Right forelimb (tissue), 1 donor: ENCODE results near the gene SPINT1.
"Not testable (repeated sequence)": the region's sequence is repeated elsewhere in the genome, so short reads cannot be mapped to it uniquely, and the experiment has no call there.

ENCODE experiments used
- DNase-seq: peaks from one replicate; pipeline ENCODE4 v3.0.0-alpha.2; 2018

The SPINT1 gene

DNA sequence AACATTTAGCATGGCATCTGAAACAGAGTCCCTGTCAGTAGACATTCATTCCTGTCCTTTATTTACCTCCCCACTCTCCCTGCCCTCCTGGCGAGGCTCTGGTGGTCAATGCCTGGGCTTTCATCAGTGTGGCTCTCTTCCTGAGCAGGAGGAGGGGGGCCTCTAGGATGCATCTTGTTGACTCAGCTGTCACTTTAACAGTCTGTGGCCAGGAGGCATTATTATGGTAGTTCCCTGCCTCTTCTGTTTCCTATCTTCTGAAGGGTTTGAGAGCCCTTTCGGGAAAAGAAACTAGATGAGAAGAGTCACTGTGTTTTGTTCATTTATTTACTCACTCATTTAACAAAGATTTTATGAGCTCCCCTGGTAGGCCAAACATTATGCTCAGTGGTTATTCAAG lies 13.0 kb upstream of the SPINT1 start:
- DNase-seq = no peak

DNA sequence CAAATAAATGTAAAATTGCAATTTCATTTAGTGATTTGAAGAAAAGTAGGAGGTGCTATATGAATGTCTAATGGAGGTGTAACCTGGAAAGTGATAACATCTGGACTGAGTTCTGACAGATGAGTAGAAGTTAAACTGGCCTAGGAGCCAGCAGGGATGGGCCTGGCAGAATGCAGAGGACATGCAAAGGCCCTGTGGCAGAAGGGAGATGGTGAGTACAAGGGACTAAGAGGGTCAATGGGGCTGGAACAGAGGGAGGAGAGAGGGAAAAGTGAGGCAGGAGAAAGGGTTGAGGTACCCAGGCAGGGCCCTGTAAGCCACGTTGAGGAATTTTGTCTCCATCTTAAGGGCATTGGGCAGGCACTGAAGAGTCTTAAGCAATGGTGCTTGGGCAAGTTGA lies 12.0 kb upstream of the SPINT1 start:
- DNase-seq = no peak

- DNase-seq = no peak
Measured at GRCh38 chr15:40832903-40833302, 10.9 kb upstream of the SPINT1 start.

DNA sequence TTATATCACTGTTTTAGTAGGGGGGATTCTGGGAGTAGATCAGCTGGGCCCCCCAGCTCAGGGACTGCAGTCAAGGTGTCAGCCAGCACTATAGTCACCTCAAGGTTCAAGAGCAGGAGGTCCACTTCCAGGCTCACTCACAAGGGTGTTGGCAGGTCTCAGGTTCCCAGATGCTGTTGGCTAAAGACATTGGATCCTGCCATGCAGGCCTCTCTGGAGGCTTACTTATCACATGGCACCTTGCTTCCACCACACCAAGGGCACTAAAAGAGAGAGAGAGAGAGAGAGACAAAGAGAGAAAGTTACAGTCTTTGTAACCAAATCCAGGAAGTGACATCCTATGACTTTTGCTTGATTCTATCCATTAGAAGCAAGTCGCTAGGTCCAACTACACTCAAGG lies 7.8 kb upstream of the SPINT1 start:
- no peak for DNase-seq

DNA sequence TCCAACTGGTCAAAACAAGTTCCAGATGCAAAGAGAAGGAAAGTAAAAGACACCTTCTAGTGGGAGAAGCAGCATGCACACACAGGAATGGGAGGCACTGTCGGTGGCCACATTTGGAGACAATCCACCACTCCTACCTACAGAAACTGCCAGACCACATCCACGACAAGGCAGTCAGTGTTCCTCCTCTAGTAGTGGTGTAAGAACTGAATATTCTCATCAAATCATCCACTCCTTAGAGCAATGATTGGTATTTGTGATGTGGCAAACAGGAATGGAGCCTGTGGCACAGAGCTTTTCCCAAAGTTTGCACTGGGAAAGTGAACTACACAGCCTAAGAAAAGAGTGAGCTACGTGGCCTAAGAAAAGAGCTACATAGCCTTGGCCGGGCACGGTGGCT lies 5.1 kb upstream of the SPINT1 start:
- DNase-seq = no peak

- no peak for DNase-seq
Measured at GRCh38 chr15:40841741-40842140, 2.1 kb upstream of the SPINT1 start.

GRCh38 chr15:40843261-40843884 lies 475 bp upstream of the SPINT1 start:
- no peak for DNase-seq

DNA sequence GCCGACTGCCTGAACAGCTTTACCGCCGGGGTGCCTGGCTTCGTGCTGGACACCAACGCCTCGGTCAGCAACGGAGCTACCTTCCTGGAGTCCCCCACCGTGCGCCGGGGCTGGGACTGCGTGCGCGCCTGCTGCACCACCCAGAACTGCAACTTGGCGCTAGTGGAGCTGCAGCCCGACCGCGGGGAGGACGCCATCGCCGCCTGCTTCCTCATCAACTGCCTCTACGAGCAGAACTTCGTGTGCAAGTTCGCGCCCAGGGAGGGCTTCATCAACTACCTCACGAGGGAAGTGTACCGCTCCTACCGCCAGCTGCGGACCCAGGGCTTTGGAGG lies 815 bp downstream of the SPINT1 start:
- DNase-seq = peak; percentile 64

DNA sequence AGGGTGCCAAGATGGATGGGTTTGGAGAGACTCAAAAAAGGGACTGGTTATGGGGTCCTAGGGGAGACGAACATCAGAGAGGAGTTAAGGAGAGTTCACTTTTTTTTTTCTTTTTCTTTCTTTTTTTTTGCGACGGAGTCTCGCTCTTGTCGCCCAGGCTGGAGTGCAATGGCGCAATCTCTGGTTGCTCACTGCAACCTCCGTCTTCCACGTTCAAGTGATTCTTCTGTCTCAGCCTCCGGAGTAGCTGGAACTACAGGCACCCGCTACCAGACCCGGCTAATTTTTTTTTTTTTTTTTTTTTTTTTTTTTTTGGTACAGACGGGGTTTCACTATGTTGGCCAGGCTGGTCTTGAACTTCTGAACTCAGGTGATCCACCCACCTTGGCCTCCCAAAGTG lies 1.2 kb downstream of the SPINT1 start:
- no peak for DNase-seq

DNA sequence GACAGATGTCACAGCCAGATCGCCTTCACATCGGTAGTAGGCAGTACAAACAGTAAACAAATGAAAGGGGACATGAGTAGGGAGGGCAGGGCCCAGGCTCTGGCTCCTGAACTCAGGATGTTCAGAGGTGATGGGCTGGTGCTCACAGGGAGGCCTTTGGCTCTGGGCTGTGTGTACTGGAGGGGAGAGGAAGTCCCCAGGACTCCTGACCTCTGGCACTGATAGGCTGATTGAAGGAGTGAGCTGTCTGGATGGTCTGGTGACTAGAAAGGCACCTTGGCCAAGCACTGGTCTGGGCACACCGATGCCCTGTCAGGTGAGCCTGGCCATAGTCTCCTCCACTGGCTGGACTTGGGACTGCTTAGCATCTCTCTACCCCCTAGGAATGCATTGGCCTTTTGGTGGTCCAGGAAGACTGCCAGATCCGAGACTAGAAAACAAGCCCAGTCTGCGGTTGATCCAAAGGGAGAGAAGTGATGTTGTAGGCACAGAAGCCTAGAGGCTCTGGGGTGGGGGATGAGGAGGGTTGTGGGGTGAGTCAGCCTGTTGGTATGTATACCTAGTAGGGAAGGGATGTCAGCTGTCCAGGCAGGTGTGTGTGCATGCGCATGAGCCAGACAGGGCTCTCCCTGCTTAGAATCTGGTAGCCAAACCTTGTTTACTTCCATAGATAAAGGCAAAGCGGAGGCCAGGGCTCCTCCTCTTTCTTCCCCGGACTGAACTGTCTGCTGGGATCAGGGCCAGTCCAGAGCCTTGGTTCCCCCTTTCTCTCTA lies 1.9 kb downstream of the SPINT1 start:
- no peak for DNase-seq

DNA sequence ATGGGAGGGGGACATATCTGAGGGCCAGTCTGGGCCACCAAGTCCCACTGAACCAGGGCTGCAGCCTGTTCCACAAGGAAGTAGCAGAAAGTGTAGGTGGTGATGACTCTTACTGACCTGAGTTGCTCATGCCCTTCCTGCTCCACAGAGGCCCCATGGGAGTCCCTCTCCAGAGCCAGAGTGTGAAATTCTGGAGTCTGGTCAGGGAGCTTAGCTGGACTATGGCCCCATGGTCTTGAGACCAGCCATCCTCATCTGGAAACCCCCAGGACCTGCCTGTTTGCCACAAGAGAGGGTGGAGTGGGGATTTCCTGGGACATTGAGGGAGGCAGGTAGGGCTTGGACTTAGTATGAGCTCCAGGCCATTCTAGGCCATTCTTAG lies 3.0 kb downstream of the SPINT1 start:
- no peak for DNase-seq

DNA sequence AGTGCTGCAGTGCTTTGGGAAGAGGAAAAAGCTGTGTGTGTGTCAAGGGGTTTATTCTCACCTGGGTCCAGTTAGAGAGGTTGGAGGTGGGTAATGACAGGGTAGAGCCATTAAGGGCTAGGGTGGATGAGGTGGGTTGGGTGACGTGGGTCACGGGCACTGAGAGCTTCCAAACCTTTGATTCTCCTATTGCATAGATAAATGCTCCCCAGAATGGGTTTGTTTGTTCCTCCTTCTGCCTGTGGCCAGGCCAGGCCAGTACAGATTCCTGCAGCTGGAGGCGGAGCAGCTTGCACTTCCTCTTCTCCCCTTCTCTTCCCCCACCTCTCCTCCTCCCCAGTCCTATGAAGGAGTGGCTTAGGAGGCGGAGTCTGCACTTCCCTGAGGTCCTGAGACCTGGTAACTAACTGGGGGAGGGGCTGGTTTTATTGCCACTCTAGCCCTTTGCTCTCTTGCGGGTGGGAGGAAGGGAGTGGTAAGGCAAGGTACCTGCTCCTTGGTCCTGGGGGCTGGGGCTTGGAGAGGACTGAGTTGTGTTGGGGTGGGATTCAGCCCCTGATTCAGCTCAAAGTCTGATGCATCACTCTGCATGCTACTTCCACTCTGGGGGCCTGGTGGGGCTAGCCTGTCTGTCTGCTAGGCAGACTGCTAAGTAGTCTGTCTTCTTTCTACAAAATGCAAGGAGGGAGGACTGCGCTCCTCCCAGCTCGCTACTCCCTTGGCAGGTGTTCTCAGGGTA lies 3.5 kb downstream of the SPINT1 start:
- DNase-seq = no peak

DNA sequence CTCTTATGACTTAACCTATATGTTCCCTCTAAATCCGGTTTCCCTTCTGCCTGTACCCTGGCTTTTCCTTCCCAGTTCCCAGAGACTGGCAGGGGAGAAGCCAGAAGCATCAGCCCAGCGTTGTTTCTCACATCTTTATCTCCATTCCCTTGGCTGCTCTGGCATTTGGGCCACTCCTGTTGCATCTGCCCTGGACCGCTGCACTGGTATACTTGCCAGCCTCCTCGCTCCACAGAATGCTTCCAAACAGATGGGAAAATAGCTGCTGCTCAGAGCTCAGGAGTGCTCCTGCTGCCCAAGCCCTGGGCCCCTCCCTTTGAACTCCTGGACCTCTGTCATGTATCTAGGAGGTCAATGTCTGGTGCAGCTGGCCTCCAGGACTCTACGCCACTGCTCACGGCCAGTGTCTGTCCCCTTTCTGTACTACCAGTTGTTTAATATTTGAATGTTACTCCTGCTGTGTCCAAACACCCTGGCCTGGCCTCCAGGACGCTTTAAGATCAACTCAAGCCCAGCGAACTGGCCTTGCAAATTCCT lies 6.8 kb downstream of the SPINT1 start:
- no peak for DNase-seq

- DNase-seq = no peak
Measured at GRCh38 chr15:40852529-40852928, 8.7 kb downstream of the SPINT1 start.

- no peak for DNase-seq
Measured at GRCh38 chr15:40853241-40853890, 9.5 kb downstream of the SPINT1 start.

DNA sequence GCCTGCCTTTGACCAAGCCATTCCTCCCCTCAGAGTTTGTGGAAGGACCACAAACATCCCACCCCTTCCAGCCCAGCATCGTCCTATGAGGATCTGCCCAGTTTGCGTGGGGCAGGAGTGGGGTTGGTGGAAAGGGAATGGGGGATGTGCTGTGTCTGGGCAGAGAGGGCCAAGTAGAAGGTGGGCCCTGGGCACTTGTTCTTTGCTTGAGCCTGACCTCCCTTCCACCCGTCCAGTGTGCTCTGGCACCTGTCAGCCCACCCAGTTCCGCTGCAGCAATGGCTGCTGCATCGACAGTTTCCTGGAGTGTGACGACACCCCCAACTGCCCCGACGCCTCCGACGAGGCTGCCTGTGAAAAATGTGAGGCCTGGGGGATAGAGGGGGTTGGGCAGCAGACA lies 10.3 kb downstream of the SPINT1 start:
- no peak for DNase-seq

DNA sequence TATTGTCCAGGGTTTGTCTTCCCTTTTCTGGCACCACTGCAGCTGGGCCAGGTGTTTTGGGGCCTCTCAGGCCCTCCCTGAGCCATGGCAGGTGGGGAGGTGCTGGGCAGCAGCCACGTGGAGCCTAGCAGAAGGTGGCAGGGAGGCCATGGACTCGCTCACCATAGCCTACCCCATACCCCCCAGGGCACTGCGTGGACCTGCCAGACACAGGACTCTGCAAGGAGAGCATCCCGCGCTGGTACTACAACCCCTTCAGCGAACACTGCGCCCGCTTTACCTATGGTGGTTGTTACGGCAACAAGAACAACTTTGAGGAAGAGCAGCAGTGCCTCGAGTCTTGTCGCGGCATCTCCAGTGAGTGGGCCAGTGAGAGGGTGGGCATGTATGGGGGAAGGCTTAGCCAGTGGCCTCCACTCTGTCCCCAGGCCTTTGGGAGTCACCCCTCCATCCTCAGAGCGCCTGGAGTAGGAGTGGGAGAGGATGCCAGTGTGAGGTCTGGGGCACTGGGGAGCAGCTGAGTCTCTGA lies 11.9 kb downstream of the SPINT1 start:
- DNase-seq = no peak

GRCh38 chr15:40856746-40857145 lies 12.9 kb downstream of the SPINT1 start:
- no peak for DNase-seq

- peak; percentile 89 for DNase-seq
Measured at GRCh38 chr15:40857601-40858341, 13.9 kb downstream of the SPINT1 start.

GRCh38 chr15:40858706-40859105 lies 14.9 kb downstream of the SPINT1 start:
- DNase-seq = no peak

DNA sequence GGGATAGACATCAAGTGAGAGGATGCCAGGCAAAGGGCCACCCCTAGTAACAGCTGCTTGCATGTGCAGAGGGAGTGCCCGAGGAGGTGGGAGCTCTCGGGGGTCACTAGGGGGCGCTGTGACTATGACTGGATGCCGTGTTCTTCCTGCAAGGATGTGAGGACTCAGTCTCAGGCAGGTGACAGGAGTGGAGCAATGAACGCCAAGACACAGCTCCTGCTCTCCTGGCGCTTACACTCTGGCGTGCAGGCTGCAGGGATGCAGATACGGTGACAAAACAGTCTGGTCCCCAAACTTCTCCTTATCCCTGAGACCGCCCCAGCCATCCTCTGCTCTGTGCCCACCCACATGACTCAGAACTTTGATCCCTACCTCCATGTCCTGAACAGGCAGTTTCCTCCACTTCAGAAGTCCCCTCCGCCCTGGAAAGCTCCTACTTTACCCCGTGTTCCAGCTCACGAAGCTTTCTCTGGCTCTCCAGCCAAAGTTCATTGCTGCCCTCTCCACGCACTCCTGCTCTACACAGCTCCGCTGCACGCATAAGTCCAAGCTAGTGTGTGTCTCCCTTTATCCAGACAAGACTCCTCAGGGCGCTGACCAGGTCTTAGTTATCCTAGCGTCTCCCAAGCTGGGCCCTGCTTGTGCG lies 15.5 kb downstream of the SPINT1 start:
- DNase-seq = peak; percentile 77

DNA sequence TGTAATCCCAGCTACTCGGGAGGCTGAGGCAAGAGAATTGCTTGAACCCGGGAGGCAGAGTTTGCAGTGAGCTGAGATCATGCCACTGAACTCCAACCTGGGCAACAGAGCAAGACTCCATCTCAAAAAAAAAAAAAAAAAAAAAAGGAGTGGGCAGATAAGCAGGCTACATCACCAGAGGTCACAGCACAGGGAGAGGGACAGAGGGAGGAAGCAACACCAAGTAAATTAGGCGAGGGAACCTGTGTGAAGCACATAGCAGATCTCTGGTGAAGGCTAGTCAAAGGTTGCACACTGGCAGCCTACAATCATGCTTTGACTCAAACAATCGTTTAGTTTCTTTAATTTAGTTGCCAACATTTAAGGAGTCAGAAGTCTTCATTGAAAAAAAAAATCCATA lies 17.3 kb downstream of the SPINT1 start:
- not testable (repeated sequence) for DNase-seq
